Measurements from ENCODE around the gene PABPN1.
A peak's percentile ranks its signal among the peaks of the same experiment; 100 is the strongest.

Gene PABPN1

GRCh38 chr14:23359167-23359626, 37.9 kb downstream of the PABPN1 start:
- no peak for DNase-seq

GRCh38 chr14:23359722-23360447, 38.6 kb downstream of the PABPN1 start:
- no peak for DNase-seq

DNA sequence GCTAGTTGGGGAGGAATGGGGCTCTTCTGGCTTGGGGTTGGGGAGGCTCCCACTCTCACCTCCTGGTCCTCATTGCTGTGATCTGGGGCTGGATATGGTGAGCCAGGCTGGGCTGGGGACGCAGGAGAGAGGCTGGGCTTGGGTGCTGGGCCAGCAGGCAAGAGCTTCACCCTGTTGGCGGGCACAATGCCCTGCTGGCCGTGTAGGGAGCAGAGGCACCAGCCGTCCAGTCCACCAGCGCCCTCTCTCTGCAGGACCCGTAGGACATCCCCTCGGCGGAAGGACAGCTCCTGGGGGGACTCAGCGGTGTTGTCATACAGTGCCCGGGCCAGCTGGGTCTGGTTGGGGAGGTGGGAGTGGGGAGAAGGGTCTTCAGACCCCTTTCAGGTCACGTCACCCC, 39.2 kb downstream of the PABPN1 start:
- no peak for DNase-seq

DNA sequence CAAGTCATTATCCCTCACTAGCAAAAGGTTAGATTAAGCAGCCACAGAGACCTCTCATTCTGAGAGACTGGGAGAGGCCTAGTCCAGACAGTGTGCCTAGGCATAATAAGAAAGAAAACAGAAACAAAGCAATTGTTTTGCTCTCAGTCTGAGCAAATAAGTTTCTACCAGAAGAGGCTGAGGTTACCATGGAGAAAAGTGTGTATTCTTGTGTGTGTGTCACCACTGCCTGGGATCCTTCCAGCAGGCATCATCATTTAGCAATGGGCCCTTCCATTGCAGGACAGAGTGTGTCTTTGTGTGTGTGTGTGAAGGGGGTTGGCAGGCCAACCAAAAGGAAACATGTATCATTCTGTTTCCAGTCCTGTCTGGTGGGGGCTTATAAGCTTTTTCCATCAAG, 40.1 kb downstream of the PABPN1 start:
- DNase-seq, result peak; percentile 66

- DNase-seq, result no peak
These were observed 40.5 kb downstream of the PABPN1 start for GRCh38 chr14:23361763-23362162.

GRCh38 chr14:23362200-23362599, 40.9 kb downstream of the PABPN1 start:
- DNase-seq, result peak; percentile 49

GRCh38 chr14:23364164-23365035, 43.1 kb downstream of the PABPN1 start:
- peak; percentile 56 for DNase-seq

DNA sequence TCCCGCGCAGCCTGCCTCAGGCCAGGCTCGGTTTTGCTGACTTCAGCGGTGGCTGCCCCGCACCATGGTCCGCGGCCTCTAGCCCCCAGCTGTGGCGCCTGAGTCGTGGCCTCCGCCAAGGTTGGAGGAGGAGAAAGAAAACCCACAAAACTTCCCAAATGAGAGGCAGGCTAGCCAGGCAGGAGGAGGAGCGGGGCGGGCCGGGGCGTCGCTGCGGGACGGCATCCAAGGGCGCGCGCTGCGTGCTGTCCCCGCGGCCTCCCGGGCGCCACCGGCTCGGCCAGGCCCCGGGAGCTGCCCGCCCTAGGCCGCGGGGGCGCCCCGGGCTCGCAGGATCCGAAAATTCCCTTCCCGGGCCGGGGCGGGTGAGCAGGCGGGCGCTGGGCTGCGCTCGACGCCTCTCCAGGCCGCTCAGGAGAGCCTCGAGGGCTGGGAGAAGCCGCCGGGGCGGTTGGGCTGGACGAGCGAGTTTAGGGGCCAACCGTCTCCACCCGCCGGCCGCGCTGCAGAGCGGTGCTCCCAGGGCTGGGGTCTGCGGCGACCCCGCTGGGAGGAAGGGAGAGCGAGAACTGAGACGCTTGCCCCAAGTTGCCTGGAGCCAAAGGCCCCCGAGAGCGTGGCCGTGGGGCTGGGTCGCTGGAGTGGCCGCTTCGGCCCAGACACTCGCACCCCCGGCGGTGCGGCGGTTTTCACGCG, 43.9 kb downstream of the PABPN1 start, which contains the start of gene EFS:
TSS of gene EFS (minus strand) at position 137 of the 696 bp plus-strand sequence. CDS start 147 bp downstream, outside the sequence.
- DNase-seq, result peak; percentile 56

GRCh38 chr14:23365732-23366425, 44.6 kb downstream of the PABPN1 start:
- DNase-seq, result peak; percentile 87

DNA sequence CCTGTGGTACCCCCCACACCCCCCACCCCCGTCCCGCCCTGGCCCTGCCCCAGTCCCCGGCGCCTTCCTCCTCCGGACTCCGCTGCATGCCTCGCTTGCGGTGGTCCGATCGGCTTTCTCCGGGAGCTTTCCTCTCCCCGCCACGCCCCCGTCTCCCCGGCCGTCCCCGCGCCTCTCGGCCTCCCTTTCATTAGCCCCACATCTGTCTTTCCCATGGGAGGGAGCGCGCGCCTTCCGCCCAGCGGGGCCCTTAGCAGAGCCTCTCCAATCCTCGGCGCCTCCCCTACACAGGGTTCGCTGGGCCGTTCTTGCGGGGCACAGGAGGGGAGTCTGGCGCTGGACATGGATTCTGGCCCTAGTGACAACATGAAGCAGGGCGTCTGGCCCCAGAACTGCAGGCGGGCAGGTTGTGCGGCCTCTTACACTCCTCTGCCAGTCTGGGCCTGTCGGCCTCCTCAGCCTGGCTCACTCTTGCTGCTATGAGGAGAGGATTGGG, 45.2 kb downstream of the PABPN1 start:
- DNase-seq, result peak; percentile 78

DNA sequence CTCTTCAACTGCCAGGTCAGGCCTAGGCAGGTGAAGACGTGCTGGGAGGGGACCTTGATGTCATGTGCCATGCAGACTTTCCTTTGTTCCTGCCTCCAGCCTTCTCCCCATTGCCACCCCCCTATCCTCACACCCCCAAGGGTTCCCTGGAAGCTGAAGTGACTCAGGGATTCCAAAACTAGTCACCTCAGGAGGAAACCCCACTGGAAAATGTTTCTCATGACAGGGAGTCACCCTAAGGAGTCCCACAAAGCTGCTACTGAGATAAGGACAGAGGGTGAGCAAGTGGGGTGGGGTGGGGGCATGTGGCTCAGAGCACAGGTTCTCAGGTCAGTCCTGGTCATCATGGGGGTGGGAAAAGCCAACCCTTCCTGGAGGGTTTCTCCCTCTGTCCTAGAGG, 49.0 kb downstream of the PABPN1 start:
- DNase-seq, result no peak

DNA sequence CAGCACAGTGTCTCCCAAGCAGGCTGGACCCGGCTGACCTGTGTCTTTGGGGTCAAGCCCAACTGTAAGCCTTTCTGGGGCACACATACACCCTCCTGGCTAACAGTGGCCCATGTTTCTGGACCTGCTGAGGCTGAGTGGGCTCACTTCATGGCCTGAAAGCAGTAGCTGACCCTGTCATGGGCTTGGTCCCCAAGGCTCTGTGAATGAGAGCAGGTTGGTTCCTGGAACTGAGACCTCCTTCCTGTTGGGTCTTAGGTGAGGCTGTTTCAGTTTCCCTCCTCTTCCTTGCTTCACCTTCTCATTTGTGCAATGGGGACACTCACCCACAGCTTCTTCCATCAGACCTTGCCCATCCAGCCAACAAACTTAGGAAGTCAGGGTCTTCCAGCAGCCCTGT, 50.6 kb downstream of the PABPN1 start:
- DNase-seq, result no peak

GRCh38 chr14:23372509-23372908, 51.3 kb downstream of the PABPN1 start, which contains the start of gene IL25:
Gene IL25 (plus strand): TSS chr14:23372809.
- no peak for DNase-seq

- no peak for DNase-seq
These were observed 51.8 kb downstream of the PABPN1 start for GRCh38 chr14:23373041-23373440.

All from fibroblast of skin of right biceps (primary cell).